Hematopoietic multipotent progenitor cell treated with erythropoietin and hydrocortisone succinate and interleukin-3 and kit ligand, for 6 days (in vitro differentiated cells): ENCODE results near the gene RBL2.

Source experiments
- DNase-seq: peaks from one replicate; pipeline ENCODE4 v3.0.0-alpha.2; 2015

The RBL2 gene

DNA sequence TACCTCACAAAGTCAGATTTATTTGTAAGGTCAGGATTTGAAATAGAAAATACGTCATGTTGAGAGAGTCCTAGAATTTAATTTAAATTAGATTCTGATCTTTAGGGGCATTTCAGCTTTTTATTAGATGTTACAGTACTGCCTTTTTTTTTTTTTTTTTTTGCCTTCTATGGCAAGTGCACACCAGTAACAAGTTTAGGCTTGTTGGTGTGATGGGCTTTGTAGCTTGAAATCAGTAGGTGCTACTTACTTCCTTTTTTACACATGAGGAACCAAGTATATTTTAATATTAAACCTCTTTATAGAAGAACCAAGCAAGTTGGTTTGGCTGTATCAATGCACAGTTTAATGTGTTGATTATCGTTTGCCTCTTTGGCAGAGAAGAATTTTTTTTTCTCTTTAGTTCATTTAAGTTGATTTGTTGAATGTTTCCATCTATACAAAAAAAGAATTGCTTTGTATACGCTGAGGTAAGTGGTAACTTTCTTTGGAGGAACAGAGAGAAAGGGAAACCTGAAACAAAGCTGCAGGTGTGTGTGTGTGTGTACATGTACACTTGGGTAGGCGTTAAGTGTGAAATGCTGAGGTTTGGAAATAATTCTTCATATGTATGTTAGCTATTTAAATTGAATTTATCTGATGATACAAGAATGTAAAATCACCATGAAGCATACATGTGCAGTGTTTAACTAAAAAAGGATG is 15.7 kb downstream of the RBL2 start:
- no peak for DNase-seq

DNA sequence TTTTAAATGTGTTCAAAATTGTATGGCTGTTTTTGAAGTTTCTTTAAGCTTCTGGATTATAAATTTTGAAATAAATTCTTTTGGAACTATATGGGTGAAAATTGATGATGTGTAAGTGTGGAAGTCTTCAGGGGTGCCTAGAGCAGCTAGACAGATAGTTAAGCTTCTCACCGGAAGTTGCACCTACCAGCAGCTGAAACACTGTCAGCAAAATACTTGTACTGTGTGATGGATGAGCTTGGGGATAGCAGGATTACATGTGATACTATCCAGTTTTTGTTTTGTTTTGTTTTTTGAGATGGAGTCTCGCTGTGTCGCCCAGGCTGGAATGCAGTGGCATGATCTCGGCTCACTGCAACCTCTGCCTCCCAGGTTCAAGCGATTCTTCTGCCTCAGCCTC is 19.7 kb downstream of the RBL2 start:
- DNase-seq, result no peak

DNA sequence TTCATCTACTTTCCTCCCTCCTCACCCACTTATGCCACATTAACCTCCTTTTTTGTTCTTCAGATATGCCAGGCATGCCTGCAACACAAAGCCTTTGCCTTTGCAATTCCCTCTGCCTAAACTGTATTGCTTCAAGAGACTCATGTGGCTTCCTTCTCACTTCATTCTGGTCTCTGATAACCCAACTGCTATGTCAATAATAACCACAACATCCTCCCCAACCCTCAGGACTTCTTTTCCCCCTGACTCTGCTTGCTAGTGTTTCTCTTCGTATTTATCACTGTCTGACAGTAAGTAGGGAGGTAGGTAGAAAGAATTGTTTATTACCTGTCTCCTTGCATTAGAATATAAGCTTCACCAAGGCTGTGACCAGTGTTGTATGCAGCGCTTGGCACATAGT is 22.4 kb downstream of the RBL2 start:
- peak; percentile 71 for DNase-seq

DNA sequence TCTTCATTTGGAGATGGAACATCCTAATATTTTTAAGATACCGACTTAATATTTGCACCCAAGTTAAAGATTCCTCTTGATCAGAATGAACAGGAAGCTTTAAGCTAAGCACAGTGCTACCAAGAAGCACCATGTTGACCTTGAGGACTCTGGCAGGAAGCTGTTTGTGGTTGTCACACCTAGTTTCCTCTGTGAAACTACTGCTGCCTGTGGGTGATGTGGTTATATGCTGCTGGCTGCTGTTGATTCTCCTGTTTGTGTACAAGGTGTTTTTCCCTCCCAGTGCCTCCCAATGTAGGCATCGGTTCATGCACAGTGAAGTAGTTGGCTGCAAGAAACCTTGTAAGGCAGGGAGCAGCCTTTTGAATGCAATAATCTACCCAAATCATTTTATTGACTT is 23.4 kb downstream of the RBL2 start:
- DNase-seq, result peak; percentile 59

DNA sequence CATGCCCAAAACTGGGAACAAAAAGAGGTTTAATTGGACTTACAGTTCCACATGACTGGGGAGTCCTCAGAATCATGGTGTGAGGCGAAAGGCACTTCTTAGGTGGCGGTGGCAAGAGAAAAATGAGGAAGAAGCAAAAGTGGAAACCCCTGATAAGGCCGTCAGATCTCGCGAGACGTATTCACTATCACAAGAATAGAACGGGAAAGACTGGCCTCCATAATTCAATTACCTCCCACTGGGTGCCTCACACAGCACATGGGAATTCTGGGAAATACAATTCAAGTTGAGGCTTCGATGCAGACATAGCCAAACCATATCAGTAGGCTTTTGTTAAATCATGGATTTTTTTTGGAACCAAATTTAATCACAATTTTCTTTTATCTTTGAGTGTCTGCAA is 24.4 kb downstream of the RBL2 start:
- peak; percentile 6 for DNase-seq

DNA sequence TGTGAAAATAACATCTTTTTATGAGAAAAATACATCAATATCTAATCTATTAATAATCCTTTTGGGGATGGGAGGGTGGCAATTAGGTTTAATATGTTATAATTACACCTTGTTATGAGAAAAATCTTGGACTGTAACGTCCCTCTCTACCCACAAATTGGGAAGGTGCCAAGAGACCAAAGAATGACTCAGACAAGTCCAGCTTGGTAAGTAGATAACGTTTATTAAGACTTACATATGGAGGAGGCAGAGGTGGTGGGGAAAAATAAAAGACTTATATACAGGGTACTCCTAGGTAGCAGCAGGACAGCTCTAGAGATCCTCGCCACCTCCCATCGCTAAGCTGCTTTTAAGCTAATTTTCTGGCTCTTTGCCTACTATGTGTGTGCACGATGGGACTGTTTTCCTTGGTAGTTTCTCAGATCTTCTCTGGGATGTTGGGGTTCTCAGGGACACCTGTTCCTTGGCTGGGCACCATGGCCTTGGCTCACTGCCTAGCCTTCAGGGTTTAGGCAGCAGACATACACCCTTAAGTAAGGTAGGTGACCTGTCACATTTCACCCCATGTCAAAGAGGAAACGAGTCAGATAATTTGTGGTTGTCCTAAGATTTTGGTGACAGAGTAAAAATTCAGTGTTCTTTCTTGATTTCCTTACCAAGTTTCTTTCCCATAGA is 31.5 kb downstream of the RBL2 start:
- DNase-seq, result peak; percentile 92

DNA sequence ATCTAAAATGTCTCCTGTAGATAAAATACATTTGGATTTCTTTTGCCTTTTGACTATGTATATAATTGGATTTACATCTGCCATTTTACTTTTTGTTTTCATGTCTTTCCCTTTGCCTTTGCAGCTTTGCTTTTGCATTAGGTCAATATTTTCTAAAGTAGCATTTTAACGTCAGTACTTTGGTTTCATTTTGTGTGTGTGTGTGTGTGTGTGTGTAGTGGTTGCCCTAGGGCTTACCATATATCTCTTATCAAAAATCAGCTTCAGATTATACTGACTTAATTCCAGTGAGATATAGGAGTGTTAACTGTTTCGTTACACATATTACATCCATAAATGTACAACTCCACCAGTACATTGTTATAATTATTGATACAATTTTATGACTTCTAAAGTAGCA is 42.6 kb downstream of the RBL2 start:
- DNase-seq, result no peak

DNA sequence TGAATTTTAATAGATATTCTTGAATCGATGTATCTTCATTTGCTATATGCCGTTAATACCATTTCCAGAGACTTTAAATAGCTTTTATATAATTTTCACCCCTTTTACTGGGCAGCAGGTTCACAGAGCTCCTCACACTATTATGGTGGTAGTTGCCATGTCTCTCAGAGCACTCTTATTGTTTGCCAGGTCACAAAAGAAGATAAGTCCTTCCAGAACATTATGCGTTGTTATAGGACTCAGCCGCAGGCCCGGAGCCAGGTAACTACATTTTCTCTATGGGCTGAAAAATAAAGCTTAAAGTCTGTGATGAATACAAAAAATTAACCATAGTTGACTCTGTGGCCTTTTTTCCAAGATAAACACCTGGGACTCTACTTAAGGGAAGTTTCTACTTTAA is 44.7 kb downstream of the RBL2 start:
- DNase-seq, result no peak

DNA sequence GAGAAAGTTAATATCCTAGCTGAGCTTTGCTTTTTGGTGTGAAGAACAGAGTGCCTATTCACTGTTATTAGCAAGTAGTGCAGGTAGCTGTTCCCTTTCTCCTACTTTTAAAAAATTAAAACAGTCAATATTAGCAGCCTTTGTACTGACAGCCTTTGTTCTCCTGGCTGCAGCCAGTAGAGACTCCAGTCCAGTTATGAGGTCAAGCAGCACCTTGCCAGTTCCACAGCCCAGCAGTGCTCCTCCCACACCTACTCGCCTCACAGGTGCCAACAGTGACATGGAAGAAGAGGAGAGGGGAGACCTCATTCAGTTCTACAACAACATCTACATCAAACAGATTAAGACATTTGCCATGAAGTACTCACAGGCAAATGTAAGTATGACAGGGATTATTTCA is 46.1 kb downstream of the RBL2 start:
- no peak for DNase-seq

DNA sequence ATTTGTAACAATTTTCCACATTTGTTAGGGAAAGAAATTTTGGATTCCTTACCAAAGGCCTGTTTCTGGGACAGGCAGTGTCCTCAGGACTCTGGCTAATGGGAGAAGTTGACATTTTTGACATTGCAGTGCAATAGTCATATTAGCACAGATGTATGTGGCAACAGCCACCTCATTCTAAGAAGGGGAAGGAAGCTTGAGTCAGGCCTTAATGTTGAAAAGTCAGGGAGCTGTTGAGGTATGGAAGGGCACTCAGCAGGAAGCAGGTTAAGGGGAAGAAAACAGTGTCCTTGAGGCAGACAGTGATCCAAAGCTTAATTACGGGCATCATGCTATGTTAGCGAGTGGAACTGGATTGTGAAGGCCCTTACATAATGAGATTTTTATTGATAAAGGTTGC is 47.9 kb downstream of the RBL2 start:
- DNase-seq, result peak; percentile 45

DNA sequence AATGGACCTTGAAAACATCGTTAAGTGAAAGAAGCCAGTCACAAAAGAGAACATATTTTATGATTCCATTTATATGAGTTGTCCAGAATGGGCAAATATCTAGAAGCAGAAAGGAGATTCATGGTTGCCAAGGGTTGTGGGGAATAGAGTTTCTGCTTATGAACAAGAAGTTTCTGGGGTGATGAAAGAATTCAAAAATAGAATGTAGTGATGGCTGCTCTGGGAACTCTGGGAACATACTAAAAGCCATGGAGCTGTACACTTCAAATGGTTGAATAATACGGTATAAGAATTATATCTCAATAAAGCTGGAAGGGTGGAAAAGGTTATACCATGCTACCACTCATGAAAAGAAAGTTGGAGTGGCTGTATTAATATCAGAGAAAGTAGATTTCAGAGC is 50.3 kb downstream of the RBL2 start:
- DNase-seq, result no peak

DNA sequence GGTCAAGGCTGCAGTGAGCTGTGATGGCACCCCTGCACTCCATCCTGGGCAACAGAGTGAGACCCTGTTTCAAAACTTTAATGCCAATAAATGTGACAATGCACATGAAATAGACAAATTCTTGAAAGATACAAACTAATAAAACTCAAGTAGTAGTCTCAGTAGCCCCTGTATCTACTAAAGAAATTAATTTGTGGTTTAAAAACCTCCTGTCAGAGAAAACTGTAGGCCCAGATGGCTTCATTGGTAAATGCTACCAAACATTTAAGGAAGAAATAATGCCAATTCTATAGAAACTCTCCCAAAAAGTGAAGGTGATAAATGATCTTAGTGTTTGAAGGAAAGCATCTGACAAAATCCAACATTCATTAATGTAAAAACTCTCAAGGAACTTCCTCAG is 52.0 kb downstream of the RBL2 start:
- no peak for DNase-seq

DNA sequence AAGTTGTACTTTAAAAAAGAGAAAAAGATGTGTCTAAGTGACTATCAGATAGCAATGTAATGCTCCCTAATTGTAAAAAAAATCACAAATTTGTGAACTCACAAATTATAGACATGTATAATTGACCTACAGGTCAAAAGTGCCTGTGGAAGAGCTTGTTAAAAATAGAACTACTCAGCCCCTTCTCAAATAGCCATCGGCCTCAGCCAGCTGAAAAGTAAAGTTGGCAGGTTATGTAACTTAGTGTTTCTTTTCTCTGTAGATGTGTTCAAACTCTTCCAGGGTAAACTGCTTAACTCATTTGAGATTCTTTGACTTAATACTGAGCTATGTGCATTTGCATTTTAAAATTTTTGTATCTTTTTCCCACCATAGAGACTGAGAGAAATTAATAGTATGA is 55.5 kb downstream of the RBL2 start:
- no peak for DNase-seq

DNA sequence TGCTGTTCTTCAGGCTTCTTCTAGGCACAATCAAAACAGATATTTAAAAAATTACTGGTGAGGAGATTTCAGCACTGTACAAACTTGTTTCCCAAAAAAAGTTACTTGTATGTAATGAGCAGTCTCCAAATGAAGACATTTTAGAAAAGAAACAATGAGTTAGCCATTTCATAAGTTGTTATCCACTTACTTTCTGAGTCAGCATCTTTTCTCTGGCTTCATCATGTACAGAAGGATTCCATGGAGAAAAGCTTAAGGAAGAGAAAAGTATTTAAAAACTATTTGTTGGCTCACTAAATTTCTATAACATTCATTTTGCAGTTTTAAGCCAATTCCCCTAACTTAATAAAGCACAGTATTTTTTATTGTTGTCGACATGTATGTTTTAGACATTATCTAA is 58.2 kb downstream of the RBL2 start:
- DNase-seq, result no peak

DNA sequence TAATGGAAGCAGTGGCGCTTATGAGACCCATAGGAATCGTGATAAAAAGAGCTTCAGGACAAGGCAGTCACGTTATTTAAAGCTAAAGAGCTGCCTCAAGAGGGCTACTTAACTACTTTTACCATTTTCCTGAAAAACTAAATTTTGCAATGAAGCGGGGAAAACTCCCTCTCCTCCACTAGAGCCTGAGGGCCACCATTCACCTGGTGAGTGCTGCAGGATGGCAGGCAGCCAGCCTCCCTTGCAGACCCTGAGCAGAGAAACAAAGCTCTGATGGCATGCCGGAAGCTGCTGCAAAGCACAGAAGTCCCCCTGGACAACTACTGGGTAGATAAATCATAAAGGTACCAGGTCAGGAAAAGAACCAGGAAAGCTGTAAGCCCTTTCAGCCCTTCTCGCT is 60.4 kb downstream of the RBL2 start:
- no peak for DNase-seq

DNA sequence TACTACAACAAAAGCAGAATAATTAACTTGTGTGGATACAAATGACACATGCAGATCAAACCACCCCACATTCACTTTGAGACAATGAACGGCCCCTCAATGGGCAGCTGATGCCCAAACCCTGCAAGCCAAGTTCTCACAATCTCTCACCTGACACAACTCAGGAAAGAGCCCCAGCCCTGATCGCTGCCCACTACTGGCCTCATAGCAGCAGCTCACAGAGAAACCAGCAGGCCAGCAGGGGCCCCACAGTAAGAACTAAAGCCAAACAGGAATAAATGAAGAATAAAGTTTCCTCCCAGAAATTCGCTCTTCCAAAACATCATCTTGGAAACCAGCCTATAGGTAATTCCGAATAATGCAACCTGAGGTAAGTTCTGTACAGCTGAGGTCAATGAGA is 61.1 kb downstream of the RBL2 start:
- DNase-seq, result peak; percentile 9

DNA sequence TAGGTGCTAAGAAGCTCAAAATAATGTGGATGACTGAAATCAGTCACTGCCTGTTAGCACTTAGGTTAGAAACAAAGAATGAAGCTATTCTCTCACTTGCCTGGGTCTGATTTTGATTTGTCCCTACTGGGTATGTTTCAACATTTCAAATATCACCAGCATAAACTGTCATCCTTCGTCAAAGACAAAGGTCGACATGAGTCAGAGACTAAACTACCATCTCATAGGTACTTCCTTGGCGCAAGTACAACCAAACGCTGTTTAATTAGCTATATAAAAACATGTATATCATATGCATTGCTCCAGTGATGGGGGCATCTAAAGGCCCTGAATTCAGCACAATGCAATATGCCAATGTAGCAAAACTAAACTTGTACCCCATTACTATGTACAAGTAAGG is 64.7 kb downstream of the RBL2 start:
- DNase-seq, result no peak

DNA sequence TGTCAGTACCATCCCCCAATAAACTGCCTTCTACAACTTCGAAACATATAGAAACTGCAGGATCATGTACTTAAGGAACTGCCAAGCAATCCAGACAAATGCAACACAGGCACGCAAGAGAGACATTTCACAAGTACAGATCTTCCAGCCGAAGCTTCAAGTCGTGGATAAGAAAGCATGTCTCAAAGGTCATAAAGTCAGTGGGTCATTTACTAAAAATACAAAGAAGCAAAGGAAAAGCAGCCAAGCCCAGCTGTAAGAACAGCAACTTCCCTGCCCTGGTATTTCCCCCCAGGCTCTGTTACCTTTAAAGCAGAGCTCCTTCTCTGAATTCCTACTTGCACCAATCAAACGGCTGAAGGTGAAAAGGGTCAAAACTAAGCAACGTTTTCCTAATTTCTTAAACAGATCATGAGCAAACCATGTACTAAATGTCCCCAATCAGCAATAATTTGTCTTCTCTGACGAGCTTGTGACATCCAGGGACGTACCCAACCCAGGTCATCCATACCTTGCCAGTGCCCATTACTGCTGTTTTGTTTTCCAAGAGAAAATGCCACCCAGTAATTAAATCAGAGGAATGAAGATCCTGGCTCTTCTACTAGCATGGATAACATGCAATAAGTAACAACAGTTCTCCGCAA is 67.1 kb downstream of the RBL2 start:
- no peak for DNase-seq

DNA sequence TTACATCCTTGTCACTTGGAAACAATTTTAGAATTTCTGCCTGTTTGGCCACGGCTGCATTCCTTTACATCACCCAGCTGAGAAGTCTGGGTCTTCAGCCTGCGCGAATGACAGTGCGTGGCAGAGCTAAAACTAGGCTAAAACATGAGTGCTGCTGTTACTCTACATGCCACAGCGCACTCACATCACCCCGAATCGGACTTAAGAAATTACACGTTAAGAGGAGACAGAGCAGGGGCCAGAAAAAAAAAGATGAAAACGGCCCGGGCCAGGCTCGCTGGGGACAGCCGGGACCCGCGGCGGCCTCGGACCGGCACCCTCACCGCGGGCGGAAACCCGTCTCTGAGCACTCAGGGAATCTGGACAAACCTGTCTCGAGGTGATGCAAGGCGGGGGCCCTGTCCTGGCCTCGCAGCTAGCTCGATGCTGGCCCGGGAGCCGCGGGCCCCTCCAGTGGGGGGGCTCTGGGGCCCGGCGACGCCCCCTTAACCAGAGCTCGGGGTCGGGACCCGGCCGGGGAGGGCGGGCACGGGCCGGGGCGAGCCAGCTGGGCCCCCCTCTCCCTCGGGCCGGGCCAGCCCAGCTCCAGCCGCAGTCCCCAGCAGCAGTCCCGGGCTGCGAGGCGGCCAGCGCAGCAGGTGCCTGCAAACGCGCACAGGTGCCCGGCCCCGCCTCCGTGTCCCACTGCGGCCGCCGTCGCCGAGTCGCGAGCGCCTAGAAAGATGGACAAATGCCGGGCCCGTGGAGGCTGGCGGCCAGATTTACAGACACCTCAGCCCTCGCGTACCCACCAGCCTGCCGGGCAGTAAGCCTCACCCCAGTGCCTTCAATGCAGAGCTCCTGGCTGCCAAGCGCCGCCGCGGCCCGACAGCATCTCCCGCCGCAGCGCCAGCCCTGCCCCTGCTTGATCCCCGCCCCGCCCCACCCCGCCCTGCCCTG is 68.3 kb downstream of the RBL2 start, which contains the start of gene AKTIP:
TSS of gene AKTIP (minus strand) at position 879 of the 939 bp plus-strand sequence. CDS start 2,950 bp downstream, outside the sequence.
- peak; percentile 33 for DNase-seq

DNA sequence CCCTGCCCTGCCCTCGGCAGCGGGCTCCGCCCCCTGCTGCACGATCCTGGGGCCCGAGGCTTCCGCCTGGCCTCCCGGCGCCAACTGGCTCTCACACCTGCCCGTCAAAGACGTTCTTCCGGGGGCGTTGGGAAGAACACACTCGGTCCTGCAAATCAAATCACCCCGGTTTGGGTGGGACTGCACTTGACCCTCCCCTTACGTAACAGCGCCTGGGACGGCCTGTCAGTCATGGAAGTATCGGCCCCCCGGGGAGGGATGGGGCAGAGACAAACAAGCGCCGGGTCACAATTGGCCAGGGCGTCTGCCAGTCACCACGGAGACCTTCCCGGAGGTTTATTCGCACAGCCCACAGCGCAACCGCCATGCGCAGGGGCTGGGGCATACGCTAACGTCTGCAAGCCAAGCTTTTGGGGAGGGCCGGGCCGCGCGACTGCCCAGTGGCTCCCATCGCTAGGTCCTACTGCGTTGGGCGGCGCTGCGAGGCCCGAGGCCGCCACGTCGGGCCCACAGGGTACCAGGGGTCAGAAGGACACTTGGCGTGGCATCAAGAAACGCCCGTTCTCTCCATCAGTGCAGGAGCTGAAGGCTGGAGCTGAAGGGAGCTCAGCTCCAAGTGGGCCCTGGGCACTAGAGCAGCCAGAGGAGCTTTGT is 69.1 kb downstream of the RBL2 start:
- DNase-seq, result peak; percentile 100

DNA sequence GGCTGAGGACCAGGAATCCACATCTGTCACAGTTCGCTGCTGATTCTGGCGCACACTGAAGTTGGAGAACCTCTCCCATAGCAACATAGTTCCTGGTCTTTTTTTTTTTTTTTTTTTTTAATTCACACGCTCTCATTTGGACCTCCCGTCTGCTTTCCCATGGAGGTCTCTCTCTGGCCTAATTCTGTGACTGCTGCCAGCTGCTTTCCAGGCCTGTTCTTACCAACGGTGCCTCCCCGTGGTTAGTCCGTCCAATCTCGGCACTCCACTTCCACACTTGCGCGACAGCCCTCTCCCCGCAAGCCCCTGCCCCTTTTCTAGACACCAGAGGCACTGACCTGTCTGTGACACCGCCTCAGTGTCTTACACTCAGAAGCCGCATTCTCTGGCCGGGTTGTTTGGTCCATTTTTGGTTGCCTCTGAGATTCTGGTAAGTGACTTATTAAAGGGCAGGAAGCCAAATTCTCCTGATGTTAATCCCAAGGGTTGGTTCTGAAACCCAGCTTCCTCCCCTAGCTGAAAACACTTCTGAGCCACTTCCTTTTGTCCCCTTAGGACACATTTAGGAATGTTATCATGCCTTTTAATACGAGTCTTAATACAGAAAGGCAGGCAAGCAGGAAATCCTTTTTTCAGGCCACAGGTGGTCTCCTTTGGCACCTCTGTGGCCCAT is 69.9 kb downstream of the RBL2 start:
- peak; percentile 13 for DNase-seq

DNA sequence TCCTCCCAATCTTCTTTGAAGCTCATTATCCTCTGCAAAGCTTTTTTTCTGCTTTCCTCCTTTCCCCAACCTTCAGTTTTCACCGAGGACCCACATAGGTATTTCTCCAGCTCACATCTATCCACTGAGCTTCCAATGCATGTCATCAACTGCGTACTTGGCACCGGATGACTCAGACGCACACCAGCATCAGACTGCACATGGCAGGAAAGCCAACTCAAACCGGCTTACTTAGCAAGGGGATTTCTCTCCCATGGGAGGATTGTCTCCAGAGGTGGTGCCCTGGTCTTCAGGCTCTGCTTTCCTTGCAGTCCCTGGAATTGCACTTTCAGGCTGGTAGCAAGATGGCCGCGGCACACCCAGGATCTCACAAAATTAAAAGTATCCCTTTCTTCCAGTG is 70.4 kb downstream of the RBL2 start:
- no peak for DNase-seq
